AG09309 (cell line): Measurements from ENCODE around the gene HTATSF1.

Experiments
- DNase-seq: peaks from one replicate; pipeline ENCODE4 v3.0.0-alpha.2; 2010; ENCODE audit warnings: low read depth
- H3K4me3 ChIP-seq: 2 replicates; pipeline ENCODE4 v1.5.1; 2011; ENCODE audit warnings: mild to moderate bottlenecking, low read depth, low read length, moderate library complexity; ENCODE audit not compliant: control insufficient read depth
- CTCF ChIP-seq: IDR thresholded peaks from 2 replicates; pipeline ENCODE4 v1.5.1; 2011; ENCODE audit warnings: mild to moderate bottlenecking, low read depth, low read length, inconsistent platforms; ENCODE audit not compliant: insufficient read depth, control insufficient read depth; ENCODE audit errors: missing control alignments

The HTATSF1 gene, protein sequence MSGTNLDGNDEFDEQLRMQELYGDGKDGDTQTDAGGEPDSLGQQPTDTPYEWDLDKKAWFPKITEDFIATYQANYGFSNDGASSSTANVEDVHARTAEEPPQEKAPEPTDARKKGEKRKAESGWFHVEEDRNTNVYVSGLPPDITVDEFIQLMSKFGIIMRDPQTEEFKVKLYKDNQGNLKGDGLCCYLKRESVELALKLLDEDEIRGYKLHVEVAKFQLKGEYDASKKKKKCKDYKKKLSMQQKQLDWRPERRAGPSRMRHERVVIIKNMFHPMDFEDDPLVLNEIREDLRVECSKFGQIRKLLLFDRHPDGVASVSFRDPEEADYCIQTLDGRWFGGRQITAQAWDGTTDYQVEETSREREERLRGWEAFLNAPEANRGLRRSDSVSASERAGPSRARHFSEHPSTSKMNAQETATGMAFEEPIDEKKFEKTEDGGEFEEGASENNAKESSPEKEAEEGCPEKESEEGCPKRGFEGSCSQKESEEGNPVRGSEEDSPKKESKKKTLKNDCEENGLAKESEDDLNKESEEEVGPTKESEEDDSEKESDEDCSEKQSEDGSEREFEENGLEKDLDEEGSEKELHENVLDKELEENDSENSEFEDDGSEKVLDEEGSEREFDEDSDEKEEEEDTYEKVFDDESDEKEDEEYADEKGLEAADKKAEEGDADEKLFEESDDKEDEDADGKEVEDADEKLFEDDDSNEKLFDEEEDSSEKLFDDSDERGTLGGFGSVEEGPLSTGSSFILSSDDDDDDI

GRCh38 chrX:136497556-136498052 is at the start of gene HTATSF1:
HTATSF1 (plus strand) TSS chrX:136497592; CDS start chrX:136497685, 93 bp downstream.
- no peak for DNase-seq
- TF ChIP-seq CTCF = no peak

DNA sequence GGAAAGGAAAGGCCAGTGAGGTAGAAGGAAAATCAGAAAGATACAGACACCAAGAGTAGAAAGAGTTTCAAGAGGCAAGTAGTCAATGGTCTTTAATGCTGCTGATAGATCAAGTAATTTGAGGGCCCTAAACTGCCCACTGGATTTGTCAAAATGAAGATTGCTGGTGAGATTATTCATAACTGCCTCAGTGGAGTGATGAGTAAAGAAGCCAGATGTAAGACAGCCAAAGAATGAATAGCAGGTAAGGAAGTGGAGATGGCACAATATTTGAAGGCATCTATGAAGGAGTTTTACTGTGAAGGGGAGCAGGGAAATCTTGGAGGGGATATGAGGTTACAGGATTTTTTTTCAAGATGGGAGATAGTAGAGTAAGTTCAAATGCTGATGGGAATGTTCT is 49.4 kb upstream of the HTATSF1 start:
- DNase-seq = no peak
- no peak for TF ChIP-seq CTCF
- H3K4me3 ChIP-seq = no peak overlapping the region

More at GRCh38 chrX:136497556-136498052, at the start of gene HTATSF1:
- H3K4me3 ChIP-seq = peak within 1 kb of the TSS; percentile 53

DNA sequence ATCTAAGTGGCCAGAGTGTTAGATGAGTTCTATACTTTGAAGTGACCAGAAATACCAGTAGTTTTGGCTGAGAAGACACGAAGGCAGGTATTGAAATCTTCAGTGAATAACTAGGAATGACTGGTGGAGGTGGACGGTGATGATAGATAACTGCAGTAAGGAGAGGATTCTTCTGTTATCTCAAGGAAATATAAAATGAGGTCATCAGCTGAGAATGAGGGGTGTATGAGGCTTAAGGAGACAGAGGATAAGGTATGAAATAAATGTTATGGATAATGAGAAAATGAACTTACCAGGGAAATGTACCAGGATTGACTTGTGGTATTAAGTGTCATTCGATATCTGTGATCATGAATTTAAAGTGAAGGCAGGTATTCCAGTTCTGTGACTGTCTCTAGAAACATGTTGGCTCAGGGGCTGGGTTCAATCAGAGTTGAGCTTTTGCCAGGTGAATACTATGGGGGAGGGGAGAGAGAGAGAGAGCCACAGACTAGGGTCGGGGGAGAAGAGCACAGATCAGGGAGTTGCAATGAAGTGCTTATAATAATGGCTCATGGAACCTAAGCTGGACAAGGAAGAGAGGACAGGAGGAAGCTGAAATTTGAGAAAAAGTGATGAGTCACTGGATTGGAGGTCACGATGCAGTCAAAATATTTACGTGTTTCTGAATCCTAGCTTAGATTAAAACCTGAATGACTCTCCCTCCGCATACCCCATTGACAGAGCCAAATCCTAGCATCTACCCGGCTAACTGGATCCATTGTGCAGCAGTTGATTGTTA is 47.2 kb upstream of the HTATSF1 start:
- H3K4me3 ChIP-seq = no peak overlapping the region
- DNase-seq = no peak
- no peak for TF ChIP-seq CTCF

DNA sequence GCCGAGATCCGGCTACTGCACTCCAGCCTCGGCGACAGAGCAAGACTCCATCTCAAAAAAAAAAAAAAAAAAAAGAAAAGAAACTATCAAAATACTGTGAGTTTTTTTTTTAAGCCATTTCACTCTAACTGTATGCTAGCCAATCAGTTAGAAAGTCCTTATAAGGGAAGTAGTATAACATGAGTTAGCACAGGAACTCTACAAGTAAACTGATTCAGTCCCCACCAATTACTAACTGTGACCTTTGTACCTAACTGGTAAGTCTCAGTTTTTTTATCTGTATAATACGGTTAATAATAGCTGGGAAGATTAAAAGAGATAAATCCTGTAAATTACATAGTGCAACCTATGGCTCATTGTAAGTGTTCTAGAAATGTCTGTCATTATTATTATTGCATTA is 44.8 kb upstream of the HTATSF1 start:
- DNase-seq = no peak
- no peak for TF ChIP-seq CTCF
- no peak overlapping the region for H3K4me3 ChIP-seq

DNA sequence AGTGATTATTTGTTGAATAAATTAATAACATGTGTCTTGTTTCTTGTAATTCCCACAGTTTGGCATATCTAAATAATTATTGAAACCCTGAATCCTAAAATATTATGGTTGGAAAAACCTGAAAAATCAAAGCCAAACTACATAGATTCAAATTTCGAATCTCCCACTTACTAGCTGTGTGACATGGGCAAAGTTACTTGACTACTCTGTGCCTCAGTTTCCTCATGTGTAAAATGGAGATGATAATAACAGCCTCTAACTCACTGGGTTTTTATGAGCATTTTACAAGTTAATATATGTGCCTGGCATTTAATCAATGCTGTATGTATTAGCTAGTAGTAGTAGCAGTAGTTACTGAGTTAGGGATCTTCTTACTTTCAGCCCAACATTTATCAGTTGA is 44.3 kb upstream of the HTATSF1 start:
- no peak overlapping the region for H3K4me3 ChIP-seq
- TF ChIP-seq CTCF = no peak
- DNase-seq = no peak

DNA sequence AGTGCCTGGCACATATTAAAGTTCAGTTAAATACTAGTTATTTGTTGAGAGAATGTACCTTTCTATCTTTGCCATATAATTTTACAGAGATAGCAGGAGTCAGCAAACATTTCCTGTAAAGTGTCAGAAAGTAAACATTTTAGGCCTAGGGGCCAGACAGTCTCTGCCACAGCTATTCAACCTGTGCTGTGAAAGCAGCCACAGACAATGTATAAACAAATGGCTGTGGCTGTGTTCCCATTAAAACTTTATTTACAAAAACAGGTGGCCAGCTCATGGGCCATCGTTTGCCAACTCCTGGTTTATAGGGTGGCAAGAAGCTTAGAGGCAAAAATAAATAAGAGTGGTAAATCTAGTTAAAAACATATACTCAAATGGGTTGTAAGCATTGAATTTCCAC is 43.6 kb upstream of the HTATSF1 start:
- no peak overlapping the region for H3K4me3 ChIP-seq
- DNase-seq = no peak
- TF ChIP-seq CTCF = no peak
